HepG2 (cell line): ENCODE results near the gene ERMP1.

Experiments used
- CTCF ChIP-seq: sonication (generic); formaldehyde crosslinking; IDR thresholded peaks from 2 replicates; pipeline ENCODE4 v1.5.0; 2020; ENCODE audit warnings: mild to moderate bottlenecking, missing genetic modification reagents, moderate library complexity
- EHMT2 ChIP-seq: fragments of 200-600 bp; sonication (generic); IDR thresholded peaks from 2 replicates; pipeline ENCODE4 v1.7.0; 2017; ENCODE audit warnings: antibody characterized with exemption, low read depth, low read length, borderline replicate concordance
- KLF9 ChIP-seq: IDR thresholded peaks from 2 replicates; pipeline ENCODE4 v1.6.1; 2016; ENCODE audit warnings: low read depth
- POLR2AphosphoS2 ChIP-seq: IDR thresholded peaks from 2 replicates; pipeline ENCODE4 v1.6.1; 2011; ENCODE audit warnings: low read depth, low read length, improper control_type of control experiment
- POLR2AphosphoS5 ChIP-seq: IDR thresholded peaks from 2 replicates; pipeline ENCODE4 v1.6.1; 2012; ENCODE audit warnings: low read depth, low read length
- PTBP1 ChIP-seq: fragments of 200-400 bp; formaldehyde crosslinking; IDR thresholded peaks from 2 replicates; pipeline ENCODE4 v1.6.1; 2018; ENCODE audit warnings: low read length, low read depth; ENCODE audit not compliant: poor library complexity, severe bottlenecking
- TFE3 ChIP-seq: IDR thresholded peaks from 2 replicates; pipeline ENCODE4 v1.6.1; 2016
- ZBTB21 ChIP-seq: sonication (generic); formaldehyde crosslinking; IDR thresholded peaks from 2 replicates; pipeline ENCODE4 v1.4.0; 2020; ENCODE audit warnings: missing genetic modification reagents

GRCh38 chr9:5813824-5814223 lies 19.1 kb downstream of the ERMP1 start:
- TF ChIP-seq PTBP1, result no peak
- no peak for TF ChIP-seq TFE3 (CRISPR knock-in tag)
- TF ChIP-seq CTCF, result no peak
- TF ChIP-seq KLF9 (CRISPR knock-in tag), result no peak
- TF ChIP-seq POLR2AphosphoS5, result no peak
- no peak for TF ChIP-seq ZBTB21 (CRISPR knock-in tag)
- no peak for TF ChIP-seq EHMT2
- no peak for TF ChIP-seq POLR2AphosphoS2
